ENCODE results near the gene MAGT1.
"Not testable (repeated sequence)": the region's sequence is repeated elsewhere in the genome, so short reads cannot be mapped to it uniquely, and the experiment has no call there.

MAGT1 gene

GRCh38 chrX:77831544-77831943, 63.7 kb downstream of the MAGT1 start:
- not testable (repeated sequence) for DNase-seq

DNA sequence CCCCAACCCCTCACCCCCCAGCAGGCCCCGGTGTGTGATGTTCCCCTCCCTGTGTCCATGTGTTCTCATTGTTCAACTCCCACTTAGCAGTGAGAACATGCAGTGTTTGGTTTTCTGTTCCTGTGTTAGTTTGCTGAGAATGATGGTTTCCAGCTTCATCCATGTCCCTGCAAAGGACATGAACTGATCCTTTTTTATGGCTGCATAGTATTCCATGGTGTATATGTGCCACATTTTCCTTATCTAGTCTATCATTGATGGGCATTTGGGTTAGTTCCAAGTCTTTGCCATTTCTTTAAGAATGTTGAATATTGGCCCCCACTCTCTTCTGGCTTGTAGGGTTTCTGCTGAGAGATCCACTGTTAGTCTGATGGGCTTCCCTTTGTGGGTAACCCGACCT, 73.2 kb downstream of the MAGT1 start:
- DNase-seq: not testable (repeated sequence)

DNA sequence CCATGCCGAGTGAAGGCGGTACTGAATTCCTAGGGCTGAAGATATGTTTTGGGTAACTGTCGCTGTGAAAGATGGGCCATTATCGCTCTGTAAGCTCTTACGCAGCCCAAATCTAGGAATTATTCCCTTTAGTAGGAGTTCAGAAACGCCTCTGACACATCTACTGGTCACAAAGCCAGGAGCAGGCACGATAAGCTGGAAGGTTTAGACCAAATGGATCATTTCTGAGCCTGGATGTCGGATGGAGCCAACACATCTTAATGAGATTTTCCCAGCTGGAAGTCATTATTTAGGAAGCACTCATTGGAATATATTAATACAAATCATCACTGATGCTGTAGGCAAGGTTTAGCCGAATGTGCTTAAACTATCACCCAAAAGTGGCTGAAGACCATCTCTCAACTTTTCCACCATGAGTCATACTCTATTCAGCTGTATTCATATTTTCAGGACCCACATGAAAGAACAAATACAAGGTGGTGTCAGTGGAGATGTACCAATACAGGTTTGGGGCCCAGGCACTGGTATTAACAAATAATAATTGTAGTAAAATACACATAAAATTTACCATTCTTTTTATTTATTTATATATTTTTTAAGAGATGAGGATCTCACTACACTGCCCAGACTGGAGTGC, 75.0 kb downstream of the MAGT1 start:
- DNase-seq: no peak

GRCh38 chrX:77814210-77814609, 81.0 kb downstream of the MAGT1 start:
- DNase-seq: peak; percentile 0

GRCh38 chrX:77802201-77802600, 93.0 kb downstream of the MAGT1 start:
- no peak for DNase-seq

GRCh38 chrX:77795124-77795523, 100.1 kb downstream of the MAGT1 start:
- DNase-seq: no peak

DNA sequence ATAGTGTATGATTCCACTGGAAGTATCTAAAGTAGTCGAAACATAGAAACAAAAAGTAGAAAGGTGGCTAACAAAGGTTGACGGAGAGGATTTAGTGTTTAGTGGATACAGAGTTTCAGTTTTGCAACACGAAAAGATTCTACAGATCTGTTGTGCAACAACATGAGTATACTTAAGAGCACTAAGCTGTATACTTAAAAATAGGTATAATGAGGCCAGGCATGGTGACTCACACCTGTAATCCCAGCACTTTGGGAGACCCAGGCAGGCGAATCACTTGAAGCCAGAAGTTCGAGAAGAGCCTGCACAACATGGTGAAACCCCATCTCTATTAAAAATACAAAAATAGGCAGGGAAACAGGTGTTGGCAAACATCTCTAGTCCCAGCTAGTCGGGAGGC, 101.3 kb downstream of the MAGT1 start:
- DNase-seq: no peak

- peak; percentile 87 for DNase-seq
These were observed 107.2 kb downstream of the MAGT1 start for GRCh38 chrX:77788050-77788449.

DNA sequence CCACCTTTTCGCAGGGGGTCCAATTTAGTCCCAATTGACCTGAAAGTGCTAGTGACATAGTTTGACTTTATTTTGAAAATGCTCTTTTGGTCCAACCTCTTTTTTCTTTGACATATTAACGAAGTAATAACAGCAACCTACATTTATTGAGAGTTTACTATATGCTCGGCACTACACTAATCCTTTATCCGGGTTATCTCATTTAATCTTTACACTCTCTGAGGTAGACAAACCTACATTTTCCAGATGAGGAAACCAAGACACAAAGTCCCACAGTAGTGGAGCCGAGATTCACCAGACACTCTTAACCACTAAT, 108.9 kb downstream of the MAGT1 start:
- no peak for DNase-seq

- peak; percentile 75 for DNase-seq
These were observed 109.5 kb downstream of the MAGT1 start, which contains the start of gene ATRX for GRCh38 chrX:77785486-77786364. TSS of gene ATRX (minus strand) at chrX:77786216. CDS start at chrX:77786001, 215 bp downstream.

GRCh38 chrX:77779695-77780094, 115.5 kb downstream of the MAGT1 start:
- DNase-seq: no peak

- no peak for DNase-seq
These were observed 118.6 kb downstream of the MAGT1 start for GRCh38 chrX:77776659-77777058.

Measured in inflammatory macrophage treated with lipopolysaccharide for 4 hours (primary cell).